Upper lobe of left lung (tissue), 4 donors: ENCODE results near the gene RILPL1.

Experiments
- POLR2A ChIP-seq, 4 donors: fragments of 450-650 bp; IDR thresholded peaks; one replicate each; pipeline ENCODE4 v1.5.1; 2016 to 2017; ENCODE audit warnings: antibody characterized with exemption in 4 of 4, mild to moderate bottlenecking in 2 of 4
- TF ChIP-seq, protein P1 (sequence below), 6 experiments: fragments of 450-650 bp in 4 of 6; fragments of 200-600 bp in 2 of 6; sonication (generic) in 2 of 6; IDR thresholded peaks; one replicate each; pipeline ENCODE4 v1.5.1; 2016 to 2019; ENCODE audit warnings: antibody characterized with exemption in 6 of 6

- TF ChIP-seq, protein P1, sequence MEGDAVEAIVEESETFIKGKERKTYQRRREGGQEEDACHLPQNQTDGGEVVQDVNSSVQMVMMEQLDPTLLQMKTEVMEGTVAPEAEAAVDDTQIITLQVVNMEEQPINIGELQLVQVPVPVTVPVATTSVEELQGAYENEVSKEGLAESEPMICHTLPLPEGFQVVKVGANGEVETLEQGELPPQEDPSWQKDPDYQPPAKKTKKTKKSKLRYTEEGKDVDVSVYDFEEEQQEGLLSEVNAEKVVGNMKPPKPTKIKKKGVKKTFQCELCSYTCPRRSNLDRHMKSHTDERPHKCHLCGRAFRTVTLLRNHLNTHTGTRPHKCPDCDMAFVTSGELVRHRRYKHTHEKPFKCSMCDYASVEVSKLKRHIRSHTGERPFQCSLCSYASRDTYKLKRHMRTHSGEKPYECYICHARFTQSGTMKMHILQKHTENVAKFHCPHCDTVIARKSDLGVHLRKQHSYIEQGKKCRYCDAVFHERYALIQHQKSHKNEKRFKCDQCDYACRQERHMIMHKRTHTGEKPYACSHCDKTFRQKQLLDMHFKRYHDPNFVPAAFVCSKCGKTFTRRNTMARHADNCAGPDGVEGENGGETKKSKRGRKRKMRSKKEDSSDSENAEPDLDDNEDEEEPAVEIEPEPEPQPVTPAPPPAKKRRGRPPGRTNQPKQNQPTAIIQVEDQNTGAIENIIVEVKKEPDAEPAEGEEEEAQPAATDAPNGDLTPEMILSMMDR (IDR thresholded peaks at IDR 0.05) = peak in 2 of 6 experiments; percentile 6 to 19
- TF ChIP-seq POLR2A (IDR thresholded peaks at IDR 0.05) = peak in 3 of 4 donors; percentile 37 to 67 (median 42)
Observed at GRCh38 chr12:123457980-123458779, 75.3 kb downstream of the RILPL1 start, which contains the start of gene SNRNP35.
